Left lung (tissue), 10 donors: ENCODE measurements around the gene DHX29. TPM values are rescaled to one million over a fixed set of nuclear protein-coding genes. Genes with fewer than 3 reads are reported as not detected.

Source experiments
- ATAC-seq: fragments of 200-7000 bp; cut with Tn5 transposase; one replicate; pipeline ENCODE4 v1.9.1; 2020; ENCODE audit warnings: moderate library complexity
- DNase-seq, 4 donors: peaks; one replicate each; pipeline ENCODE4 v3.0.0-alpha.2; 2013 to 2020
- H3K27ac ChIP-seq, 2 donors: fragments of 200-600 bp; sonication (generic) in 1 of 2; one replicate each; pipeline versions ENCODE4 v1.5.0 to v1.8.0; 2020 to 2021
- H3K27me3 ChIP-seq, 2 donors: fragments of 200-600 bp; sonication (generic) in 1 of 2; one replicate each; pipeline versions ENCODE4 v1.5.0 to v1.8.0; 2020 to 2021
- H3K36me3 ChIP-seq, 2 donors: fragments of 200-600 bp; sonication (generic) in 1 of 2; one replicate each; pipeline versions ENCODE4 v1.5.0 to v1.8.0; 2020 to 2021
- H3K4me1 ChIP-seq, 2 donors: fragments of 200-600 bp; one replicate each; pipeline ENCODE4 v1.8.0; 2021
- H3K4me3 ChIP-seq, 2 donors: fragments of 200-600 bp; sonication (generic) in 1 of 2; one replicate each; pipeline versions ENCODE4 v1.5.0 to v1.8.0; 2020 to 2021; ENCODE audit warnings: mild to moderate bottlenecking in 1 of 2
- H3K9me3 ChIP-seq, 2 donors: fragments of 200-600 bp; sonication (generic) in 1 of 2; one replicate each; pipeline versions ENCODE4 v1.5.0 to v1.8.0; 2020 to 2021
- CTCF ChIP-seq, 2 donors: fragments of 200-600 bp; sonication (generic) in 1 of 2; IDR thresholded peaks; one replicate each; pipeline versions ENCODE4 v1.5.0 to v1.8.0; 2021; ENCODE audit warnings: antibody characterized with exemption in 2 of 2
- intact Hi-C, 2 donors: fragments of 100-400 bp; cut with DNase I; formaldehyde crosslinking; loops; one replicate each; pipeline versions ENCODE4 v1.11.2 to v1.14.2; 2022
- polyA plus RNA-seq, 6 donors: library from polyadenylated mRNA; unstranded; fragments of 120-200 nt; gene quantifications; one replicate each; pipeline ENCODE4 v1.2.1, GENCODE V29; 2013; ENCODE audit not compliant: insufficient read length in 6 of 6
- total RNA-seq, 2 donors: library from RNA; stranded (reverse); fragmentation: NEBNext Ultra II Directional; extraction: Animal tissue kit (Norgen Biotek cat#: 25700); gene quantifications; one replicate each; pipeline ENCODE4 v1.2.1, GENCODE V29; 2021
- donor health status: DM: no; HTN: yes; CAD: no.
- donor health status: DM: no; HTN: no; CAD: no.

The DHX29 gene
- total and polyA plus RNA-seq, 8 donors, result 26.4 to 36.4 (median 32.5) TPM

DNA sequence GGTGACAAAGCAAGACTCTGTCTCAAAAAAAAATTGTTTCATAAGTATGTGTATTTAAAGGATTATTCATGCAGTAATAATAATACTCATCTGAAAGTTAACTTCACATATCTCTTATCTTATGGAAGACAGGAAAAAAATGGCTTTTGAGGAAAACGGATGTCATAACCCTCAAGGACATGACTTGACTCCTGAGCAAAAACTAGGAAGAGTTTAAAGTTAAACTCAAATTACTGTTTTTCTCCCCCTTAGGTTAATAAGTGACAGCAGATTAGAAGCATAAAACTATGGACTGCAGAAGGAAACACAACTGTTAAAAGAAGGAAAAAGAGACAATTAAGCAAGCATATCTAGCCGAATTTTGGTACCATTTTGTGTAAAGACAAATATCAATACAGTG, 16.5 kb downstream of the DHX29 start:
- H3K27ac ChIP-seq, result no peak overlapping the region
- H3K27me3 ChIP-seq, result no peaks in the 10 kb centered on the region
- intact Hi-C loops, result no loop called here
- TF ChIP-seq CTCF (IDR thresholded peaks at IDR 0.05), result no peak
- H3K9me3 ChIP-seq, result peaks cover 0 to 5% of the 10 kb centered on the region in 2 donors
- ATAC-seq, result no peak
- H3K4me3 ChIP-seq, result no peak overlapping the region
- no peak for DNase-seq
- no peaks in the 10 kb centered on the region for H3K4me1 ChIP-seq
- peaks cover 8 to 99% of the 10 kb centered on the region in 2 donors for H3K36me3 ChIP-seq

- no peak for DNase-seq
- intact Hi-C loops, result no loop called here
- no peak overlapping the region for H3K27ac ChIP-seq
- no peak for TF ChIP-seq CTCF (IDR thresholded peaks at IDR 0.05)
- no peaks in the 10 kb centered on the region for H3K4me1 ChIP-seq
- no peak overlapping the region for H3K4me3 ChIP-seq
- peaks cover under 1 to 100% of the 10 kb centered on the region in 2 donors for H3K36me3 ChIP-seq
- no peaks in the 10 kb centered on the region for H3K27me3 ChIP-seq
- ATAC-seq, result no peak
- peaks cover 0 to under 1% of the 10 kb centered on the region in 2 donors for H3K9me3 ChIP-seq
Measured at GRCh38 chr5:55289808-55290207, 17.7 kb downstream of the DHX29 start.

- Histone ChIP-seq H3K4me1 (no peaks in the 10 kb centered on the region), H3K36me3 (peaks cover 0 to 100% of the 10 kb centered on the region in 2 donors), H3K27me3 (no peaks in the 10 kb centered on the region), H3K9me3 (no peaks in the 10 kb centered on the region), H3K4me3 (no peak overlapping the region), H3K27ac (no peak overlapping the region)
- ATAC-seq (no peak), DNase-seq (no peak)
- intact Hi-C loops, result no loop called here
- TF ChIP-seq CTCF (IDR thresholded peaks at IDR 0.05), result no peak
Measured at GRCh38 chr5:55286411-55286933, 21.0 kb downstream of the DHX29 start.

- DNase-seq, result no peak
- intact Hi-C loops, result no loop called here
- peaks cover 0 to 100% of the 10 kb centered on the region in 2 donors for H3K36me3 ChIP-seq
Measured at GRCh38 chr5:55278778-55279177, 28.7 kb downstream of the DHX29 start.

DNA sequence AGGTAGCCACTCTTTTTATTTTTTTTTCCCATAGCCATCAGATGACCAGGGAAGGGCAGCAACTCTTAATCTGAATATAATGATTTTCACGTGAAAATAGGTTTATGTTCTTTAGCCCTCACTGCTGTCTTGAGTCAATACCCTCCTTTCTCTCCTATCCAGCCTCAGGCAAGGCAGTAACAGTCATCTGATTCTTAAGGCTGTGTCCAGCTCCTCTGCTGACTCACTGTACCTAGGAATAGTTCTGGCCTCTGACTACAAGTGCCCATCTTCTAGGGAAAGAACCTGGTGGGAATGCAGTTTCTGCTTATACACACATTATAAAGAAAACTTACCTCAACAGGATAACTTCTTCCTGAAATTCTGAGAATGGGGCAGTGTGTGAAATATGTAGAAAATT, 30.7 kb downstream of the DHX29 start:
- ATAC-seq, result no peak
- intact Hi-C loops, result no loop called here
- Histone ChIP-seq H3K36me3 (peaks cover 0 to 100% of the 10 kb centered on the region in 2 donors), H3K4me1 (no peaks in the 10 kb centered on the region), H3K27me3 (no peaks in the 10 kb centered on the region), H3K4me3 (no peak overlapping the region), H3K9me3 (no peaks in the 10 kb centered on the region), H3K27ac (no peak overlapping the region)
- no peak for TF ChIP-seq CTCF (IDR thresholded peaks at IDR 0.05)
- no peak for DNase-seq

More at GRCh38 chr5:55278778-55279177, 28.7 kb downstream of the DHX29 start:
- no peaks in the 10 kb centered on the region for H3K4me1 ChIP-seq
- ATAC-seq, result no peak
- no peaks in the 10 kb centered on the region for H3K27me3 ChIP-seq
- no peak for TF ChIP-seq CTCF (IDR thresholded peaks at IDR 0.05)
- no peaks in the 10 kb centered on the region for H3K9me3 ChIP-seq
- H3K27ac ChIP-seq, result no peak overlapping the region
- no peak overlapping the region for H3K4me3 ChIP-seq
